GM23338 (cell line): ENCODE results near the gene POLR3A. TPM values are rescaled to one million over a fixed set of nuclear protein-coding genes. Genes with fewer than 3 reads are reported as not detected.

ENCODE experiments used
- ATAC-seq: fragments of 200-7000 bp; cut with Tn5 transposase; 3 replicates; pipeline ENCODE4 v1.9.1; 2020
- DNase-seq: peaks from one replicate; pipeline ENCODE4 v3.0.0-alpha.2; 2015; ENCODE audit warnings: low spot score
- H2AFZ ChIP-seq: fragments of 200-600 bp; sonication (generic); 2 replicates; pipeline ENCODE4 v1.8.0; 2016; ENCODE audit warnings: antibody characterized with exemption, mild to moderate bottlenecking, moderate library complexity
- H3F3A ChIP-seq: fragments of 200-600 bp; sonication (generic); replicated peaks from 2 replicates; pipeline ENCODE4 v1.8.0; 2017; ENCODE audit warnings: antibody characterized with exemption, mixed run types, low read depth
- H3K27ac ChIP-seq: fragments of 200-600 bp; sonication (generic); 2 replicates; pipeline ENCODE4 v1.6.1; 2016; ENCODE audit warnings: low read depth
- H3K27me3 ChIP-seq: fragments of 200-600 bp; sonication (generic); 2 replicates; pipeline ENCODE4 v1.8.0; 2016; ENCODE audit warnings: mild to moderate bottlenecking, mixed run types, moderate library complexity; ENCODE audit not compliant: insufficient read depth
- H3K36me3 ChIP-seq: fragments of 200-600 bp; sonication (generic); 2 replicates; pipeline ENCODE4 v1.8.0; 2016; ENCODE audit warnings: mild to moderate bottlenecking; ENCODE audit not compliant: insufficient read depth
- H3K4me1 ChIP-seq: fragments of 200-600 bp; sonication (generic); 2 replicates; pipeline ENCODE4 v1.8.0; 2016; ENCODE audit warnings: mild to moderate bottlenecking, moderate library complexity; ENCODE audit not compliant: insufficient read depth
- H3K4me2 ChIP-seq: fragments of 200-600 bp; sonication (generic); 2 replicates; pipeline ENCODE4 v1.7.1; 2017; ENCODE audit warnings: mixed run types
- H3K4me3 ChIP-seq: fragments of 200-600 bp; sonication (generic); 2 replicates; pipeline ENCODE4 v1.6.1; 2016; ENCODE audit warnings: mixed run types
- H3K79me2 ChIP-seq: fragments of 200-600 bp; sonication (generic); replicated peaks from 2 replicates; pipeline ENCODE4 v1.8.0; 2017; ENCODE audit warnings: mild to moderate bottlenecking; ENCODE audit not compliant: insufficient read depth
- H3K9me2 ChIP-seq: fragments of 200-600 bp; sonication (generic); 2 replicates; pipeline ENCODE4 v1.8.0; 2017; ENCODE audit not compliant: insufficient read depth
- H4K20me1 ChIP-seq: fragments of 200-600 bp; sonication (generic); replicated peaks from 2 replicates; pipeline ENCODE4 v1.8.0; 2017; ENCODE audit warnings: mild to moderate bottlenecking; ENCODE audit not compliant: insufficient read depth
- H3K27ac Mint-ChIP-seq: 2 replicates; pipeline ENCODE4 v1.8.0; 2020; ENCODE audit warnings: inconsistent platforms, mild to moderate bottlenecking, moderate library complexity, mixed read lengths
- H3K27me3 Mint-ChIP-seq: 3 replicates; pipeline ENCODE4 v1.8.0; 2022; ENCODE audit warnings: low read depth, mild to moderate bottlenecking, moderate library complexity, mixed read lengths, inconsistent platforms; ENCODE audit not compliant: insufficient read depth, poor library complexity
- H3K36me3 Mint-ChIP-seq: 3 replicates; pipeline ENCODE4 v1.8.0; 2021; ENCODE audit warnings: low read depth, mild to moderate bottlenecking, inconsistent platforms, moderate library complexity, mixed read lengths
- H3K4me1 Mint-ChIP-seq: 3 replicates; pipeline ENCODE4 v1.8.0; 2020; ENCODE audit warnings: mild to moderate bottlenecking, inconsistent platforms, mixed read lengths
- H3K4me3 Mint-ChIP-seq: 3 replicates; pipeline ENCODE4 v1.8.0; 2021; ENCODE audit warnings: moderate library complexity, mild to moderate bottlenecking, inconsistent platforms, mixed read lengths
- H3K9me3 Mint-ChIP-seq: 3 replicates; pipeline ENCODE4 v1.8.0; 2020; ENCODE audit warnings: moderate library complexity, mild to moderate bottlenecking, inconsistent platforms, mixed read lengths
- JUNB ChIP-seq: IDR thresholded peaks from one replicate; pipeline ENCODE4 v1.6.1; 2016; ENCODE audit warnings: antibody characterized with exemption; ENCODE audit not compliant: unreplicated experiment
- NANOG ChIP-seq: IDR thresholded peaks from 2 replicates; pipeline ENCODE4 v1.6.1; 2016; ENCODE audit warnings: antibody characterized with exemption, borderline replicate concordance
- POLR2AphosphoS5 ChIP-seq: IDR thresholded peaks from 2 replicates; pipeline ENCODE4 v1.6.1; 2016; ENCODE audit warnings: antibody characterized with exemption, low read depth
- ZNF114 ChIP-seq: fragments of 250-450 bp; sonication (Bioruptor Pico); IDR thresholded peaks from 2 replicates; pipeline ENCODE4 v1.5.0; 2020; ENCODE audit warnings: mild to moderate bottlenecking, moderate library complexity
- ZNF331 ChIP-seq: fragments of 250-450 bp; sonication (Bioruptor Pico); IDR thresholded peaks from 2 replicates; pipeline ENCODE4 v1.5.0; 2020; ENCODE audit warnings: low read depth, mild to moderate bottlenecking, moderate library complexity
- polyA plus RNA-seq: library from polyadenylated mRNA; unstranded; fragments of >200 nt; fragmentation: Nextera tagmentation; extraction: Ambion mirVana; gene quantifications from 2 replicates; pipeline ENCODE4 v1.2.1, GENCODE V29; 2016
- total RNA-seq: library from RNA; depleted of rRNA; stranded (reverse); fragments of >200 nt; shearing (Covaris generic); gene quantifications from 2 replicates; pipeline ENCODE4 v1.2.3, GENCODE V29; 2014
- TF ChIP-seq, protein P1 (sequence below): fragments of 250-450 bp; sonication (Bioruptor Pico); IDR thresholded peaks from 2 replicates; pipeline ENCODE4 v1.5.0; 2020; ENCODE audit warnings: mild to moderate bottlenecking, moderate library complexity
- TF ChIP-seq, protein P2 (sequence below): IDR thresholded peaks from one replicate; pipeline ENCODE4 v1.6.1; 2018; ENCODE audit warnings: antibody characterized with exemption; ENCODE audit not compliant: unreplicated experiment

POLR3A gene
- total and polyA plus RNA-seq, 2 experiments from 2014 or later = 11.6 to 35.5 TPM

DNA sequence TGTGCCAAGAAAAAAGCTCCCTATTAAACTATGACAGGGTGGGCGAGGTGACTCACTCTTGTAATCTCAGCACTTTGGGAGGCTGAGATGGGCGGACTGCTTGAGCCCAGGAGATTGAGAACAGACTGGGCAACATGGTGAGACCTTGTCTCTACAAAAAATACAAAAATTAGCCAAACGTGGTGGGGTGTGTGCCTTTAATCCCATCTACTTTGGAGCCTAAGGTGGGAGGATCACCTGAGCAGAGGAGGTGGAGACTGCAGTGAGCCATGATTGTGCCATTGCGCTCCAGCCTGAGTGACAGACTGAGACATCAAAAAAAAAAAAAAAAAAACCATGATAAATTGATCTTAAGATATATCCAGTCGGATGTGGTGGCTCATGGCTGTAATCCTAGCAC is 11.5 kb downstream of the POLR3A start:
- no peak overlapping the region for H3K27ac ChIP-seq
- Mint-ChIP-seq H3K27ac (no peak overlapping the region), H3K27me3 (peaks cover 2% of the 10 kb centered on the region), H3K4me3 (no peak overlapping the region), H3K4me1 (no peaks in the 10 kb centered on the region), H3K9me3 (no peaks in the 10 kb centered on the region), H3K36me3 (peaks cover 91% of the 10 kb centered on the region)
- no peak overlapping the region for H3K4me3 ChIP-seq
- no peak for TF ChIP-seq ZNF331
- TF ChIP-seq ZNF114 (CRISPR knock-in tag) = no peak
- TF ChIP-seq, protein P1, sequence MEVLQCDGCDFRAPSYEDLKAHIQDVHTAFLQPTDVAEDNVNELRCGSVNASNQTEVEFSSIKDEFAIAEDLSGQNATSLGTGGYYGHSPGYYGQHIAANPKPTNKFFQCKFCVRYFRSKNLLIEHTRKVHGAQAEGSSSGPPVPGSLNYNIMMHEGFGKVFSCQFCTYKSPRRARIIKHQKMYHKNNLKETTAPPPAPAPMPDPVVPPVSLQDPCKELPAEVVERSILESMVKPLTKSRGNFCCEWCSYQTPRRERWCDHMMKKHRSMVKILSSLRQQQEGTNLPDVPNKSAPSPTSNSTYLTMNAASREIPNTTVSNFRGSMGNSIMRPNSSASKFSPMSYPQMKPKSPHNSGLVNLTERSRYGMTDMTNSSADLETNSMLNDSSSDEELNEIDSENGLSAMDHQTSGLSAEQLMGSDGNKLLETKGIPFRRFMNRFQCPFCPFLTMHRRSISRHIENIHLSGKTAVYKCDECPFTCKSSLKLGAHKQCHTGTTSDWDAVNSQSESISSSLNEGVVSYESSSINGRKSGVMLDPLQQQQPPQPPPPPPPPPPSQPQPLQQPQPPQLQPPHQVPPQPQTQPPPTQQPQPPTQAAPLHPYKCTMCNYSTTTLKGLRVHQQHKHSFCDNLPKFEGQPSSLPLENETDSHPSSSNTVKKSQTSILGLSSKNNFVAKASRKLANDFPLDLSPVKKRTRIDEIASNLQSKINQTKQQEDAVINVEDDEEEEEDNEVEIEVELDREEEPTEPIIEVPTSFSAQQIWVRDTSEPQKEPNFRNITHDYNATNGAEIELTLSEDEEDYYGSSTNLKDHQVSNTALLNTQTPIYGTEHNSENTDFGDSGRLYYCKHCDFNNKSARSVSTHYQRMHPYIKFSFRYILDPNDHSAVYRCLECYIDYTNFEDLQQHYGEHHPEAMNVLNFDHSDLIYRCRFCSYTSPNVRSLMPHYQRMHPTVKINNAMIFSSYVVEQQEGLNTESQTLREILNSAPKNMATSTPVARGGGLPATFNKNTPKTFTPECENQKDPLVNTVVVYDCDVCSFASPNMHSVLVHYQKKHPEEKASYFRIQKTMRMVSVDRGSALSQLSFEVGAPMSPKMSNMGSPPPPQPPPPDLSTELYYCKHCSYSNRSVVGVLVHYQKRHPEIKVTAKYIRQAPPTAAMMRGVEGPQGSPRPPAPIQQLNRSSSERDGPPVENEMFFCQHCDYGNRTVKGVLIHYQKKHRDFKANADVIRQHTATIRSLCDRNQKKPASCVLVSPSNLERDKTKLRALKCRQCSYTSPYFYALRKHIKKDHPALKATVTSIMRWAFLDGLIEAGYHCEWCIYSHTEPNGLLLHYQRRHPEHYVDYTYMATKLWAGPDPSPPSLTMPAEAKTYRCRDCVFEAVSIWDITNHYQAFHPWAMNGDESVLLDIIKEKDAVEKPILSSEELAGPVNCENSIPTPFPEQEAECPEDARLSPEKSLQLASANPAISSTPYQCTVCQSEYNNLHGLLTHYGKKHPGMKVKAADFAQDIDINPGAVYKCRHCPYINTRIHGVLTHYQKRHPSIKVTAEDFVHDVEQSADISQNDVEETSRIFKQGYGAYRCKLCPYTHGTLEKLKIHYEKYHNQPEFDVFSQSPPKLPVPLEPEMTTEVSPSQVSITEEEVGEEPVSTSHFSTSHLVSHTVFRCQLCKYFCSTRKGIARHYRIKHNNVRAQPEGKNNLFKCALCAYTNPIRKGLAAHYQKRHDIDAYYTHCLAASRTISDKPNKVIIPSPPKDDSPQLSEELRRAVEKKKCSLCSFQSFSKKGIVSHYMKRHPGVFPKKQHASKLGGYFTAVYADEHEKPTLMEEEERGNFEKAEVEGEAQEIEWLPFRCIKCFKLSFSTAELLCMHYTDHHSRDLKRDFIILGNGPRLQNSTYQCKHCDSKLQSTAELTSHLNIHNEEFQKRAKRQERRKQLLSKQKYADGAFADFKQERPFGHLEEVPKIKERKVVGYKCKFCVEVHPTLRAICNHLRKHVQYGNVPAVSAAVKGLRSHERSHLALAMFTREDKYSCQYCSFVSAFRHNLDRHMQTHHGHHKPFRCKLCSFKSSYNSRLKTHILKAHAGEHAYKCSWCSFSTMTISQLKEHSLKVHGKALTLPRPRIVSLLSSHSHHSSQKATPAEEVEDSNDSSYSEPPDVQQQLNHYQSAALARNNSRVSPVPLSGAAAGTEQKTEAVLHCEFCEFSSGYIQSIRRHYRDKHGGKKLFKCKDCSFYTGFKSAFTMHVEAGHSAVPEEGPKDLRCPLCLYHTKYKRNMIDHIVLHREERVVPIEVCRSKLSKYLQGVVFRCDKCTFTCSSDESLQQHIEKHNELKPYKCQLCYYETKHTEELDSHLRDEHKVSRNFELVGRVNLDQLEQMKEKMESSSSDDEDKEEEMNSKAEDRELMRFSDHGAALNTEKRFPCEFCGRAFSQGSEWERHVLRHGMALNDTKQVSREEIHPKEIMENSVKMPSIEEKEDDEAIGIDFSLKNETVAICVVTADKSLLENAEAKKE (CRISPR knock-in tag) = no peak
- no peak for TF ChIP-seq POLR2AphosphoS5
- no peak for TF ChIP-seq NANOG
- no peak for TF ChIP-seq JUNB
- TF ChIP-seq, protein P2, sequence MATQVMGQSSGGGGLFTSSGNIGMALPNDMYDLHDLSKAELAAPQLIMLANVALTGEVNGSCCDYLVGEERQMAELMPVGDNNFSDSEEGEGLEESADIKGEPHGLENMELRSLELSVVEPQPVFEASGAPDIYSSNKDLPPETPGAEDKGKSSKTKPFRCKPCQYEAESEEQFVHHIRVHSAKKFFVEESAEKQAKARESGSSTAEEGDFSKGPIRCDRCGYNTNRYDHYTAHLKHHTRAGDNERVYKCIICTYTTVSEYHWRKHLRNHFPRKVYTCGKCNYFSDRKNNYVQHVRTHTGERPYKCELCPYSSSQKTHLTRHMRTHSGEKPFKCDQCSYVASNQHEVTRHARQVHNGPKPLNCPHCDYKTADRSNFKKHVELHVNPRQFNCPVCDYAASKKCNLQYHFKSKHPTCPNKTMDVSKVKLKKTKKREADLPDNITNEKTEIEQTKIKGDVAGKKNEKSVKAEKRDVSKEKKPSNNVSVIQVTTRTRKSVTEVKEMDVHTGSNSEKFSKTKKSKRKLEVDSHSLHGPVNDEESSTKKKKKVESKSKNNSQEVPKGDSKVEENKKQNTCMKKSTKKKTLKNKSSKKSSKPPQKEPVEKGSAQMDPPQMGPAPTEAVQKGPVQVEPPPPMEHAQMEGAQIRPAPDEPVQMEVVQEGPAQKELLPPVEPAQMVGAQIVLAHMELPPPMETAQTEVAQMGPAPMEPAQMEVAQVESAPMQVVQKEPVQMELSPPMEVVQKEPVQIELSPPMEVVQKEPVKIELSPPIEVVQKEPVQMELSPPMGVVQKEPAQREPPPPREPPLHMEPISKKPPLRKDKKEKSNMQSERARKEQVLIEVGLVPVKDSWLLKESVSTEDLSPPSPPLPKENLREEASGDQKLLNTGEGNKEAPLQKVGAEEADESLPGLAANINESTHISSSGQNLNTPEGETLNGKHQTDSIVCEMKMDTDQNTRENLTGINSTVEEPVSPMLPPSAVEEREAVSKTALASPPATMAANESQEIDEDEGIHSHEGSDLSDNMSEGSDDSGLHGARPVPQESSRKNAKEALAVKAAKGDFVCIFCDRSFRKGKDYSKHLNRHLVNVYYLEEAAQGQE = no peak
- H3K4me1 ChIP-seq = no peaks in the 10 kb centered on the region
- no peak overlapping the region for H3K4me2 ChIP-seq
- H3K36me3 ChIP-seq = peaks cover 93% of the 10 kb centered on the region
- DNase-seq (no peak), ATAC-seq (no peak)
- no peaks in the 10 kb centered on the region for H3K27me3 ChIP-seq
- H4K20me1 ChIP-seq = peaks cover 9% of the 10 kb centered on the region; the same call in 1 of the 2 replicates
- H3K79me2 ChIP-seq = no peaks in the 10 kb centered on the region
- H2AFZ ChIP-seq = no peak overlapping the region
- H3K9me2 ChIP-seq = no peaks in the 10 kb centered on the region
- H3F3A ChIP-seq = no peaks in the 10 kb centered on the region
